Sigmoid colon (tissue), 7 donors: ENCODE results near the gene ZYX. TPM values are rescaled to one million over a fixed set of nuclear protein-coding genes. Genes with fewer than 3 reads are reported as not detected.
A peak's percentile ranks its signal among the peaks of the same experiment; 100 is the strongest.

Source experiments
- DNase-seq: peaks from one replicate; pipeline ENCODE4 v3.0.0-alpha.2; 2019
- H3K27ac ChIP-seq, 4 donors: fragments of 200-600 bp; sonication (generic); one replicate each; pipeline ENCODE4 v1.5.1; 2016 to 2019; ENCODE audit warnings: mild to moderate bottlenecking in 1 of 4
- H3K27me3 ChIP-seq, 3 donors: fragments of 200-600 bp; sonication (generic); one replicate each; pipeline ENCODE4 v1.5.1; 2019; ENCODE audit warnings: mild to moderate bottlenecking in 1 of 3
- H3K36me3 ChIP-seq, 4 donors: fragments of 200-600 bp; sonication (generic); one replicate each; pipeline ENCODE4 v1.5.1; 2016 to 2019
- H3K4me1 ChIP-seq, 4 donors: fragments of 200-600 bp; sonication (generic); one replicate each; pipeline ENCODE4 v1.5.1; 2017 to 2019
- H3K4me3 ChIP-seq, 4 donors: fragments of 200-600 bp; sonication (generic); one replicate each; pipeline ENCODE4 v1.5.1; 2017 to 2019; ENCODE audit warnings: mild to moderate bottlenecking in 2 of 4, moderate library complexity in 1 of 4
- H3K9me3 ChIP-seq, 4 donors: fragments of 200-600 bp in 3 of 4; sonication (generic) in 3 of 4; one replicate each; pipeline versions ENCODE4 v1.5.1 to v1.6.1; 2013 to 2019
- EP300 ChIP-seq, 4 donors: sonication (generic); formaldehyde crosslinking; IDR thresholded peaks; one replicate each; pipeline ENCODE4 v1.6.1; 2017; ENCODE audit warnings: antibody characterized with exemption in 4 of 4
- POLR2A ChIP-seq, 2 donors: fragments of 450-650 bp; IDR thresholded peaks; one replicate each; pipeline ENCODE4 v1.6.1; 2016; ENCODE audit warnings: antibody characterized with exemption in 2 of 2, mild to moderate bottlenecking in 2 of 2, moderate library complexity in 2 of 2
- POLR2AphosphoS5 ChIP-seq, 4 donors: sonication (generic); formaldehyde crosslinking; IDR thresholded peaks; one replicate each; pipeline ENCODE4 v1.6.1; 2017; ENCODE audit warnings: antibody characterized with exemption in 4 of 4
- WGBS, 2 donors: extraction: QIAGEN DNeasy Blood & Tissue Kit; methylation state at CpG; one replicate each; pipeline ENCODE4 v1.1.7; 2013; 5-methylcytosine and 5-hydroxymethylcytosine counted together
- intact Hi-C: fragments of 100-400 bp; cut with DNase I; formaldehyde crosslinking; loops from one replicate; pipeline ENCODE4 v1.15.1; 2023
- polyA plus RNA-seq, 3 donors: library from polyadenylated mRNA; stranded (reverse); fragments of 200-250 nt; gene quantifications; one replicate each; pipeline ENCODE4 v1.2.3, GENCODE V29; 2013
- total RNA-seq, 4 donors: library from RNA; depleted of rRNA; stranded (reverse); fragments of >200 nt; gene quantifications; one replicate each; pipeline ENCODE4 v1.1.0, GENCODE V29; 2016
- TF ChIP-seq, protein P1 (sequence below), 4 experiments: fragments of 450-650 bp in 3 of 4; fragments of 200-600 bp in 1 of 4; IDR thresholded peaks; one replicate each; pipeline ENCODE4 v1.5.1; 2016 to 2019; ENCODE audit warnings: antibody characterized with exemption in 4 of 4, mild to moderate bottlenecking in 3 of 4, moderate library complexity in 2 of 4
- donor health status: healthy with polysubstance abuse.
- donor health status: Bipolar disorder and iron deficiency.
- donor health status: healthy.

Gene ZYX
- total and polyA plus RNA-seq, 7 donors: 34.4 to 218 (median 82.4) TPM

DNA sequence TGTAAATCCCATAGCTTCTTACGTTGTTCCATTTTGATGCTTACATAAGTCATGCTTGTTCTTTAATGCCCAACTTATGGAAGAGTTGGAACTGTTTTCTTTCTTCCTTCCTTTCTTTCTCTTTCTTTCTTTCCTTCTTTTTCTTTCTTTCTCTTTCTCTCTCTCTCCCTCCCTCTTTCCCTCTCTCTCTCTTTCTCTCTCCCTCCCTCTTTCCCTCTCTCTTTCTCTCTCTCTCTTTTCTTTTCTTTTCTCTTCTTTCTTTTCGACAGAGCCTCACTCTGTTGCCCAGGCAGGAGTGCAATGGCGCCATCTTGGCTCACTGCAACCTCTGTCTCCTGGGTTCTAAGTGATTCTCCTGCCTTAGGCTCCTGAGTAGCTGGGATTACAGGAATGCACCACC lies 37.5 kb upstream of the ZYX start:
- H3K27me3 ChIP-seq: peaks cover 0 to 16% (median 0%) of the 10 kb centered on the region in 3 donors
- DNase-seq: no peak
- intact Hi-C loops: no loop called here
- no peaks in the 10 kb centered on the region for H3K36me3 ChIP-seq
- no peaks in the 10 kb centered on the region for H3K9me3 ChIP-seq
- H3K4me3 ChIP-seq: no peak overlapping the region
- H3K27ac ChIP-seq: no peak overlapping the region
- WGBS, 2 donors: 78 to 95% methylated on average over 3 of the region's 3 CpGs
- no peak for TF ChIP-seq EP300 (IDR thresholded peaks at IDR 0.05)
- TF ChIP-seq POLR2AphosphoS5 (IDR thresholded peaks at IDR 0.05): no peak
- TF ChIP-seq POLR2A (IDR thresholded peaks at IDR 0.05): no peak
- TF ChIP-seq, protein P1, sequence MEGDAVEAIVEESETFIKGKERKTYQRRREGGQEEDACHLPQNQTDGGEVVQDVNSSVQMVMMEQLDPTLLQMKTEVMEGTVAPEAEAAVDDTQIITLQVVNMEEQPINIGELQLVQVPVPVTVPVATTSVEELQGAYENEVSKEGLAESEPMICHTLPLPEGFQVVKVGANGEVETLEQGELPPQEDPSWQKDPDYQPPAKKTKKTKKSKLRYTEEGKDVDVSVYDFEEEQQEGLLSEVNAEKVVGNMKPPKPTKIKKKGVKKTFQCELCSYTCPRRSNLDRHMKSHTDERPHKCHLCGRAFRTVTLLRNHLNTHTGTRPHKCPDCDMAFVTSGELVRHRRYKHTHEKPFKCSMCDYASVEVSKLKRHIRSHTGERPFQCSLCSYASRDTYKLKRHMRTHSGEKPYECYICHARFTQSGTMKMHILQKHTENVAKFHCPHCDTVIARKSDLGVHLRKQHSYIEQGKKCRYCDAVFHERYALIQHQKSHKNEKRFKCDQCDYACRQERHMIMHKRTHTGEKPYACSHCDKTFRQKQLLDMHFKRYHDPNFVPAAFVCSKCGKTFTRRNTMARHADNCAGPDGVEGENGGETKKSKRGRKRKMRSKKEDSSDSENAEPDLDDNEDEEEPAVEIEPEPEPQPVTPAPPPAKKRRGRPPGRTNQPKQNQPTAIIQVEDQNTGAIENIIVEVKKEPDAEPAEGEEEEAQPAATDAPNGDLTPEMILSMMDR (IDR thresholded peaks at IDR 0.05): no peak
- peaks cover 0 to 5% (median 5%) of the 10 kb centered on the region in 4 donors for H3K4me1 ChIP-seq

DNA sequence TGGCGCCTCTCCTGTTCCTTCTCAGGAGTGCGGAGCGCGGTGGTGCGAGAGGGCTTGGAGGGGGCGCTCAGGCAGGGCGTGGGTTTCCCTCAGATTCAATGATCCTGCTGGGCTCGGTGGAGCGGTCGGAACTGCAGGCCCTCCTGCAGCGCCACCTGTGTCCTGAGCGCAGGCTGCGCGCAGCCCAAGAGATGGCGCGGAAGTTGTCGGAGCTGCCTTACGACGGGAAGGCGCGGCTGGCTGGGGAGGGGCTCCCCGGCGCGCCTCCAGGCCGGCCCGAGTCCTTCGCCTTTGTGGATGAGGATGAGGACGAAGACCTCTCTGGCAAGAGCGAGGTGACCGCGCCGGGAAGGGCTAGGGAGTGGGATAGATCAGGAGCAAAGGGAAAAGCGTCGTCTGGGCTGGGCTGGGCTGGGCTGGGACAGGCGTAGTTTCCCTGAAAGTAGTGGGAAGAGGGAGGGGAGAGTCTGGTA lies 35.7 kb upstream of the ZYX start:
- H3K9me3 ChIP-seq: no peaks in the 10 kb centered on the region
- TF ChIP-seq POLR2AphosphoS5 (IDR thresholded peaks at IDR 0.05): no peak
- TF ChIP-seq, protein P1 (IDR thresholded peaks at IDR 0.05): peak in 2 of 4 experiments; percentile 30 to 37
- H3K27me3 ChIP-seq: peaks cover 0 to 12% (median 0%) of the 10 kb centered on the region in 3 donors
- WGBS, 2 donors: 2 to 8% methylated on average over 35 of the region's 35 CpGs
- no peak for DNase-seq
- no peaks in the 10 kb centered on the region for H3K36me3 ChIP-seq
- intact Hi-C loops: no loop called here
- peak overlapping the region in 3 of 4 donors; percentile 7 to 16 (median 14) for H3K4me3 ChIP-seq
- no peak overlapping the region for H3K27ac ChIP-seq
- H3K4me1 ChIP-seq: peaks cover 0 to 5% (median 5%) of the 10 kb centered on the region in 4 donors

DNA sequence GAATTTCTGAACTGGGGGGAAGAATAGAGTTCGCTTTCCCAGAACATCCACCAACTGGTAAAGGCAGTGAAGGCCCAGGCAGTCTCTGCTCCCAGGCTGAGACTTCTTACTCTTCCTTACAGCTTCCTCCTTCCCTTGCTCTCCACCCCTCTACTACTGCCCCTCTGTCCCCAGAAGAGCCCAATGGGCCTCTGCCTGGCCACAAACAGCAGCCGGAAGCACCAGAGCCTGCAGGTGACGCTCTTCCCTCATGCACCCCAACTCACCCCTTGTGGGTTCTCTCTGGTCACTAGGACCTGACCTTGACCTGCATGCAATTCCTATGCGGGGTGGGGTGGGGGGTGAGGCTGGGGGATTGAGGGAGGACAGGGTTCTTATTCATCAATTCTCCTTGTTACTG lies 35.1 kb upstream of the ZYX start:
- no peaks in the 10 kb centered on the region for H3K36me3 ChIP-seq
- no peak overlapping the region for H3K27ac ChIP-seq
- H3K4me1 ChIP-seq: peaks cover 0 to 5% (median 5%) of the 10 kb centered on the region in 4 donors
- no peak for TF ChIP-seq EP300 (IDR thresholded peaks at IDR 0.05)
- intact Hi-C loops: no loop called here
- 94 to 96% methylated on average over 4 of the region's 4 CpGs for WGBS, 2 donors
- H3K27me3 ChIP-seq: peaks cover 0 to 12% (median 0%) of the 10 kb centered on the region in 3 donors
- H3K4me3 ChIP-seq: no peak overlapping the region
- no peak for DNase-seq
- H3K9me3 ChIP-seq: no peaks in the 10 kb centered on the region

DNA sequence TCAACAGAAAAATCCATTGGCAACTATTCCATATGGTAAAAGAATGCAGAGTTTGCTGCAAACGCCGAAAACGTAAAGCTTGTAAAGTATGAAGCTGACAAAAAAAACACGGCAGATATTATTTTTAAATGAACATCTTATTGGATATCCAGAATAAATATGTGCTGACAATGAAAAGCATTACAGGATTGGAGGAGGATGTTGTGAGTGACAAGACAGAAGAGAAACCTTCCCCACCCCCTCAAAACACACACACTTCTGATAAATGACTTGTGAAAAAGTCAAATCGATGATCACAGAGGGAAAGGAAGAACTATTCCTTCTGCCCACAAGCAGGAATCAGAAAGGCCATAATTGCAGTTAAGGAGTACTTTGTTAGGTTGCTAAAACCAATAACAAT lies 33.2 kb upstream of the ZYX start:
- no peak overlapping the region for H3K27ac ChIP-seq
- H3K27me3 ChIP-seq: peaks cover 0 to 12% (median 0%) of the 10 kb centered on the region in 3 donors
- TF ChIP-seq, protein P1 (IDR thresholded peaks at IDR 0.05): no peak
- no peak for TF ChIP-seq POLR2A (IDR thresholded peaks at IDR 0.05)
- no peak for TF ChIP-seq POLR2AphosphoS5 (IDR thresholded peaks at IDR 0.05)
- no peak for TF ChIP-seq EP300 (IDR thresholded peaks at IDR 0.05)
- H3K36me3 ChIP-seq: no peaks in the 10 kb centered on the region
- H3K4me1 ChIP-seq: peaks cover 0 to 5% (median 5%) of the 10 kb centered on the region in 4 donors
- no peak overlapping the region for H3K4me3 ChIP-seq
- intact Hi-C loops: no loop called here
- no peak for DNase-seq
- 61 to 74% methylated on average over 5 of the region's 5 CpGs for WGBS, 2 donors
- H3K9me3 ChIP-seq: no peaks in the 10 kb centered on the region

DNA sequence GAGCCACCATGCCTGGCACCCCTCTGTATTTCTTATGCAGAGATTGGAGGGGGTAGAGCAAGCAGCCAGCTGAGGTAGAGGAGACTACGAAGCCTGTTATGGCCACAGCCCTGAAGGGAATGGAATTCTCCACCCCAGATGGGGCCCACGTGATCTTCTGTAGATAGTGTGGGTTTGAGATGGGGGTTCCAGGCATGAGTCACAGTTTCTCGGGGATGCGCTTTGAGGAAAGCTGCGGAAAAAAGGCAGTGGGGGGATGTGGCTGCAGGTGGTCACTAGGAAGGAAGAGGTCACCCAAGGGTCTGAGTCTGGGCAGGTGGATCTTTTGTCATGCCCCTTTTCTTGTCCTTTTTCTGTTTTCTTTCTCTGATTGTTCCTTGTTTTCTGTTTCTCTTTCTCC lies 30.1 kb upstream of the ZYX start:
- Histone ChIP-seq H3K27me3 (no peaks in the 10 kb centered on the region), H3K4me3 (no peak overlapping the region), H3K9me3 (no peaks in the 10 kb centered on the region), H3K27ac (no peak overlapping the region), H3K4me1 (no peaks in the 10 kb centered on the region), H3K36me3 (no peaks in the 10 kb centered on the region)
- intact Hi-C loops: no loop called here
- TF ChIP-seq, protein P1 (IDR thresholded peaks at IDR 0.05): no peak
- TF ChIP-seq POLR2AphosphoS5 (IDR thresholded peaks at IDR 0.05): no peak
- TF ChIP-seq EP300 (IDR thresholded peaks at IDR 0.05): no peak
- TF ChIP-seq POLR2A (IDR thresholded peaks at IDR 0.05): no peak
- WGBS, 2 donors: 75 to 89% methylated on average over 5 of the region's 5 CpGs
- no peak for DNase-seq
